K562 (cell line): ENCODE data around the gene KRR1. TPM values are rescaled to one million over a fixed set of nuclear protein-coding genes. Genes with fewer than 3 reads are reported as not detected.
A peak's percentile ranks its signal among the peaks of the same experiment; 100 is the strongest.

ENCODE experiments used
- CHD1 ChIP-seq: fragments of 200-600 bp; sonication (generic); IDR thresholded peaks from one replicate; pipeline ENCODE4 v1.6.1; 2012; ENCODE audit warnings: mild to moderate bottlenecking, moderate library complexity, low read length, inconsistent platforms
- FUS ChIP-seq: fragments of 200-400 bp; formaldehyde crosslinking; optimal IDR thresholded peaks from 2 replicates; pipeline ENCODE3; 2017; ENCODE audit warnings: low read depth, low read length
- KDM1A ChIP-seq, 2 experiments: fragments of 450-650 bp; IDR thresholded peaks; 2 replicates each; pipeline ENCODE4 v1.6.1; 2016; ENCODE audit warnings: mild to moderate bottlenecking in 2 of 2
- MCM2 ChIP-seq: fragments of 450-650 bp; IDR thresholded peaks from 2 replicates; pipeline ENCODE4 v1.6.1; 2017; ENCODE audit warnings: low read depth, mild to moderate bottlenecking
- RBM15 ChIP-seq: fragments of 200-400 bp; formaldehyde crosslinking; IDR thresholded peaks from 2 replicates; pipeline ENCODE4 v1.6.1; 2018; ENCODE audit warnings: mild to moderate bottlenecking, low read length, moderate library complexity; ENCODE audit not compliant: insufficient read depth
- SMAD1 ChIP-seq: fragments of 150-350 bp; IDR thresholded peaks from 2 replicates; pipeline ENCODE4 v1.6.1; 2014; ENCODE audit warnings: low read length, low read depth; ENCODE audit not compliant: partially characterized antibody
- ZNF766 ChIP-seq: fragments of 200-800 bp; sonication (Bioruptor generic); conservative IDR thresholded peaks from 2 replicates; pipeline ENCODE4 v1.6.1; 2016; ENCODE audit warnings: missing genetic modification characterization, missing compliant biosample characterization
- ZNF830 ChIP-seq: fragments of 250-450 bp; sonication (Bioruptor Pico); IDR thresholded peaks from 2 replicates; pipeline ENCODE4 v1.5.0; 2021; ENCODE audit warnings: mild to moderate bottlenecking
- polyA plus RNA-seq, 8 experiments: library from polyadenylated mRNA; depleted of rRNA in 4 of 8; stranded (reverse) in 5 of 8; unstranded in 3 of 8; fragments of >200 nt; fragmentation: Nextera tagmentation in 2 of 8; fragmentation: Illumina TruSeq in 1 of 8; extraction: Ambion mirVana in 2 of 8; extraction: Trizol in 1 of 8; gene quantifications; 2 replicates each; pipeline versions ENCODE4 v1.2.1 to v1.2.3, GENCODE V29; 2011 to 2014; ENCODE audit warnings: inconsistent platforms in 1 of 8, missing spikeins in 1 of 8
- total RNA-seq, 7 experiments: library from RNA; depleted of rRNA in 6 of 7; stranded (reverse); fragments of >200 nt in 6 of 7; fragmentation: Illumina TruSeq in 2 of 7; extraction: Trizol in 2 of 7; gene quantifications; 2 replicates each; pipeline versions ENCODE4 v1.2.1 to v1.2.3, GENCODE V29; 2011 to 2021; ENCODE audit warnings: low replicate concordance in 1 of 7
- TF ChIP-seq, protein P1 (sequence below), 2 experiments: fragments of 450-650 bp in 1 of 2; sonication (generic) in 1 of 2; formaldehyde crosslinking in 1 of 2; IDR thresholded peaks; 2 replicates each; pipeline versions ENCODE4 v1.7.1 to v1.9.0; 2016 to 2022; ENCODE audit warnings: inconsistent platforms in 1 of 2, mild to moderate bottlenecking in 1 of 2, missing genetic modification reagents in 1 of 2
- TF ChIP-seq, protein P2 (sequence below): fragments of 450-650 bp; IDR thresholded peaks from 2 replicates; pipeline ENCODE4 v1.6.1; 2017; ENCODE audit warnings: mild to moderate bottlenecking, moderate library complexity
- TF ChIP-seq, protein P3 (sequence below): IDR thresholded peaks from 3 replicates; pipeline ENCODE4 v1.6.1; 2011; ENCODE audit warnings: borderline replicate concordance, mild to moderate bottlenecking; ENCODE audit not compliant: insufficient read length, insufficient read depth
- TF ChIP-seq, protein P4 (sequence below): sonication (generic); formaldehyde crosslinking; IDR thresholded peaks from 2 replicates; pipeline ENCODE4 v1.8.0; 2022; ENCODE audit warnings: mild to moderate bottlenecking, missing genetic modification reagents, borderline replicate concordance

The KRR1 gene
- total and polyA plus RNA-seq, 9 of the 15 experiments (the other 6 are each of a cell fraction or from before 2014, with no cell fraction given) = 42.6 to 102 (median 61.0) TPM

DNA sequence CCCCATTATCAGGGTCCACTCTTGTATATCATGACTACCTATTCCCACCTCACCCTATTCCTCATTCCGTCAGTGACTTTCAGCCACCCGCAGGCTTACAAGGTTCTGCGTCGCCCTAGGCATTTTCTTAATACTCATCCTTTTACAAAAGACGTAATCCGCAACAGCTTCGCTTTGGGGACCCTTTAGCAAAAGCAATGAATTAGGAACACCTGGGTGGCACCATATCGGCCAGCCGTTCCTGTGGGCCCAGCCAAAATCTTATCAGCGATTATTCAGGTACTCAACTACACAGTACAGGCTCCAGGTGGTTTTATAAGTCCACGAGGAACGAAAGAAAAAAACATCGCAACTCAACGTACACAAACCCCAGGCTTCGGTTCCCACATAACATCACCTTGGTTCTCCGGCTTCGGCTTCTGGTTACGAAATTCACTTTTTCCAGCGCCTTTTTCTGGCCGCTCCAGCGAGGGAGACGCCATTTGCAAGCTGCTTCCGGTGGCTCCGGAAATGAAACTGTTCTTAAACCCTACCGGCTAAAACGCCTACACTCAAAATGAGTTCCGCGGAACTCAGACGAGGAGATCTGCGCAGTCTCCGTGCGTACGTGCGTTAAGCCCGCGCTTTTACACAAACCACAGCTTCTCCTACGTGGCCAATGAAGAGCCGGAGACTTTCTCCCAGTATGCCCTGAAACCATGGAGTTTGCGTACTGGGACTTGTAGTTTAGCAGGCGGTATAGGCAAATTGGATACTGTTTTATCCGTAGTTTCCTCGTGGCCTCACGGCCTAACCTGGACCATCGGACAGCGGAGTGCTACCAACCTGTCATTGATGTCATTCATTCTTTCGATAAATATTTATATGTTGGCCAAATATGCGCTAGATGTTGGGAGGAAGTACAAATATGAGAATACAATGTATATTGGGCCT is at the start of gene KRR1 (continued):
- TF ChIP-seq, protein P1, sequence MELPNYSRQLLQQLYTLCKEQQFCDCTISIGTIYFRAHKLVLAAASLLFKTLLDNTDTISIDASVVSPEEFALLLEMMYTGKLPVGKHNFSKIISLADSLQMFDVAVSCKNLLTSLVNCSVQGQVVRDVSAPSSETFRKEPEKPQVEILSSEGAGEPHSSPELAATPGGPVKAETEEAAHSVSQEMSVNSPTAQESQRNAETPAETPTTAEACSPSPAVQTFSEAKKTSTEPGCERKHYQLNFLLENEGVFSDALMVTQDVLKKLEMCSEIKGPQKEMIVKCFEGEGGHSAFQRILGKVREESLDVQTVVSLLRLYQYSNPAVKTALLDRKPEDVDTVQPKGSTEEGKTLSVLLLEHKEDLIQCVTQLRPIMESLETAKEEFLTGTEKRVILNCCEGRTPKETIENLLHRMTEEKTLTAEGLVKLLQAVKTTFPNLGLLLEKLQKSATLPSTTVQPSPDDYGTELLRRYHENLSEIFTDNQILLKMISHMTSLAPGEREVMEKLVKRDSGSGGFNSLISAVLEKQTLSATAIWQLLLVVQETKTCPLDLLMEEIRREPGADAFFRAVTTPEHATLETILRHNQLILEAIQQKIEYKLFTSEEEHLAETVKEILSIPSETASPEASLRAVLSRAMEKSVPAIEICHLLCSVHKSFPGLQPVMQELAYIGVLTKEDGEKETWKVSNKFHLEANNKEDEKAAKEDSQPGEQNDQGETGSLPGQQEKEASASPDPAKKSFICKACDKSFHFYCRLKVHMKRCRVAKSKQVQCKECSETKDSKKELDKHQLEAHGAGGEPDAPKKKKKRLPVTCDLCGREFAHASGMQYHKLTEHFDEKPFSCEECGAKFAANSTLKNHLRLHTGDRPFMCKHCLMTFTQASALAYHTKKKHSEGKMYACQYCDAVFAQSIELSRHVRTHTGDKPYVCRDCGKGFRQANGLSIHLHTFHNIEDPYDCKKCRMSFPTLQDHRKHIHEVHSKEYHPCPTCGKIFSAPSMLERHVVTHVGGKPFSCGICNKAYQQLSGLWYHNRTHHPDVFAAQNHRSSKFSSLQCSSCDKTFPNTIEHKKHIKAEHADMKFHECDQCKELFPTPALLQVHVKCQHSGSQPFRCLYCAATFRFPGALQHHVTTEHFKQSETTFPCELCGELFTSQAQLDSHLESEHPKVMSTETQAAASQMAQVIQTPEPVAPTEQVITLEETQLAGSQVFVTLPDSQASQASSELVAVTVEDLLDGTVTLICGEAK (IDR thresholded peaks at IDR 0.05) = peak; percentile 99
- TF ChIP-seq, protein P1 (CRISPR knock-in tag; IDR thresholded peaks at IDR 0.05) = 0 out of 2 replicates have a peak, but pooled peaks have one; percentile 30
- TF ChIP-seq FUS (no peak), CHD1 (no peak), SMAD1 (no peak), ZNF766 (CRISPR knock-in tag) (0 out of 2 replicates have a peak, but pooled peaks have one; percentile 67), KDM1A (IDR thresholded peaks at IDR 0.05) (no peak), RBM15 (no peak), MCM2 (no peak), ZNF830 (CRISPR knock-in tag) (no peak)
- TF ChIP-seq, protein P2, sequence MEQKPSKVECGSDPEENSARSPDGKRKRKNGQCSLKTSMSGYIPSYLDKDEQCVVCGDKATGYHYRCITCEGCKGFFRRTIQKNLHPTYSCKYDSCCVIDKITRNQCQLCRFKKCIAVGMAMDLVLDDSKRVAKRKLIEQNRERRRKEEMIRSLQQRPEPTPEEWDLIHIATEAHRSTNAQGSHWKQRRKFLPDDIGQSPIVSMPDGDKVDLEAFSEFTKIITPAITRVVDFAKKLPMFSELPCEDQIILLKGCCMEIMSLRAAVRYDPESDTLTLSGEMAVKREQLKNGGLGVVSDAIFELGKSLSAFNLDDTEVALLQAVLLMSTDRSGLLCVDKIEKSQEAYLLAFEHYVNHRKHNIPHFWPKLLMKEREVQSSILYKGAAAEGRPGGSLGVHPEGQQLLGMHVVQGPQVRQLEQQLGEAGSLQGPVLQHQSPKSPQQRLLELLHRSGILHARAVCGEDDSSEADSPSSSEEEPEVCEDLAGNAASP = no peak
- TF ChIP-seq, protein P3, sequence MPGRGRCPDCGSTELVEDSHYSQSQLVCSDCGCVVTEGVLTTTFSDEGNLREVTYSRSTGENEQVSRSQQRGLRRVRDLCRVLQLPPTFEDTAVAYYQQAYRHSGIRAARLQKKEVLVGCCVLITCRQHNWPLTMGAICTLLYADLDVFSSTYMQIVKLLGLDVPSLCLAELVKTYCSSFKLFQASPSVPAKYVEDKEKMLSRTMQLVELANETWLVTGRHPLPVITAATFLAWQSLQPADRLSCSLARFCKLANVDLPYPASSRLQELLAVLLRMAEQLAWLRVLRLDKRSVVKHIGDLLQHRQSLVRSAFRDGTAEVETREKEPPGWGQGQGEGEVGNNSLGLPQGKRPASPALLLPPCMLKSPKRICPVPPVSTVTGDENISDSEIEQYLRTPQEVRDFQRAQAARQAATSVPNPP = no peak
- TF ChIP-seq, protein P4, sequence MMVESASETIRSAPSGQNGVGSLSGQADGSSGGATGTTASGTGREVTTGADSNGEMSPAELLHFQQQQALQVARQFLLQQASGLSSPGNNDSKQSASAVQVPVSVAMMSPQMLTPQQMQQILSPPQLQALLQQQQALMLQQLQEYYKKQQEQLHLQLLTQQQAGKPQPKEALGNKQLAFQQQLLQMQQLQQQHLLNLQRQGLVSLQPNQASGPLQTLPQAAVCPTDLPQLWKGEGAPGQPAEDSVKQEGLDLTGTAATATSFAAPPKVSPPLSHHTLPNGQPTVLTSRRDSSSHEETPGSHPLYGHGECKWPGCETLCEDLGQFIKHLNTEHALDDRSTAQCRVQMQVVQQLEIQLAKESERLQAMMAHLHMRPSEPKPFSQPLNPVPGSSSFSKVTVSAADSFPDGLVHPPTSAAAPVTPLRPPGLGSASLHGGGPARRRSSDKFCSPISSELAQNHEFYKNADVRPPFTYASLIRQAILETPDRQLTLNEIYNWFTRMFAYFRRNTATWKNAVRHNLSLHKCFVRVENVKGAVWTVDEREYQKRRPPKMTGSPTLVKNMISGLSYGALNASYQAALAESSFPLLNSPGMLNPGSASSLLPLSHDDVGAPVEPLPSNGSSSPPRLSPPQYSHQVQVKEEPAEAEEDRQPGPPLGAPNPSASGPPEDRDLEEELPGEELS (CRISPR knock-in tag) = no peak
